GM21529 (cell line): ENCODE results near the gene LPCAT1.

Source experiments
- ATAC-seq: cut with Tn5 transposase; IDR thresholded peaks from one replicate; pipeline ENCODE4 v1.9.1; 2021; ENCODE audit not compliant: unreplicated experiment

The LPCAT1 gene

DNA sequence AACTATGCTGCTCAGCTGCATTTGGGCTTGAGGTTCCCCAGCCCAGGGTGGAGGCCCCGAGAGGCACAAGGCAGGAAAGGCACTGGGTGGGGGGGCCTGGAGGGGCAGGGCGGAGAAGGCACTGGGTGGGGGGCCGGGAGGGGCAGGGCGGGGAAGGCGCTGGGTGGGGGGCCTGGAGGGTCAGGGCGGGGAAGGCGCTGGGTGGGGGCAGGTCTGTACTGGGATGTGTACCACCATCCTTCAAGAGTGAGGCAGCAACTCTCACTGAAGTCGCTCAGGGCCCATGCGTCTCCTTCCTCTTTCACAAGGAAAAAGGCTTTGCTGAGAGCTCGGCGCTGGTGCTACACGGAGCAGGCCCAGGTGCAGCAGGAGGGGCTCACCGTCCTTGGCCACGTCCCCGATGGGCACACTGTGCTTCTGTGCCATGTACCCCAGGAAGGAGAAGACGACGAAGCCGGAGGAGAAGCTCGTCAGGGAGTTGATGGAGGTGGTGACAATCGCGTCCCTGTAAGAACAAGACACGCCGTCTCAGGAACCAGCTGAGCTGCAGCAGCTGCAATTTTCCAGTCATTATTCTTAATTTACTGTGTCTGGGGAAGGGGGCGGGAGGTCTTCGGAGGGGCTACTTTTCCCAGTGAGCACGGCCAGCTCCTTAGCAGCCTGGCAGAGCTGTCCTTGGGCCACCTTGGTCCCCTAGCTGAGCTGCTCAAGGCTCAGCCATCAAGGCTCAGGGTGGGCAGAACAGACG is 109.3 kb downstream of the LPCAT1 start:
- no peak for ATAC-seq

DNA sequence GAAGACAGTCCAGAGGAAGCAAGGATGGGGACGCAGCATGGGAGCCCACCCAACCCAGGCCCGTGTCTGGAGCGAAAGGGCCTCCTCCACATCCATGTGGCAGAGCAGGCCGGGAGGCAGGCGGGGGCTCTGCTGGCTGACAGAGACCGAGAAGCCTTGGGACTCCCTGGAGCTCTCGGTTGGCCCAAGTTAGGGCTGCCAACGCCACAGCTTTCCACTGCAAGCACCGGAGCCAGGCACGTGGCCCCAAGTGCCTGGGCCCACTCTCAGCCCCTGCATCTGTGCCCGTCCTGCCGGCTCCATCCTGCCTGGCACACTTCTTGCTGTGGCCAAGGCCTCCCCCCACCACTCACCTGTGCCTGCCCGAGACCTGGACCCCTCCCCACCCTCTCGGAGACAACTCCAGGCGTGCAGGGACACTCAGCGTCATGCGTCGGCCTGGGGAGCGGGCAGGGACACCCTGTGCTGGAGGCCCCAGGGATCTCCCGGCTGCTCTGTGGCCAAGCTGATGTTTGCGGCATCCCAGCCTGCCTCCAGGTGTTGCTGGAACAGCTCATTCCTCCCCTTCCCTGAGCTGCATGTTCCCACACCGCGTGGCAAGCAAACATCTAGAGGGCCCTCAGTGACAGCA is 110.0 kb downstream of the LPCAT1 start:
- ATAC-seq = no peak

DNA sequence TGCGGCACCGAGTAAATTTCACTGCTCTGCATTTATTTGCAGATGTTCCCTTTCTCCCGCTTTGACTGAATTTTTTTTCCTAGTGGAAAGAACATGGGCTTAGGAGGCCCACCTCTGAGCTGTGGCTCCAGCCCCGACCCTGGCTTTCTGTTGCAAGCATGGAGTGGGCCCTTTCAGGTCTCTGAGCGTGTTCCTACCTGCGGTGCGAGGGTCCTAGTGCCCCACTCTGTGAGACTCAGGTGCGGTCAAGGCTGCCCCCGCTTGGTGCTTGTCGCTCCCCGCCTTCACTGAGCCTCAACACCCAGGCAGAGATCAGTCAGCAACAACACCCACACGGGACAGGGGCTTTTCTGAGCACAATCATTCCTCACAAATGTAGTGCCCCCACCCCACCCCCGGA is 110.5 kb downstream of the LPCAT1 start:
- no peak for ATAC-seq

DNA sequence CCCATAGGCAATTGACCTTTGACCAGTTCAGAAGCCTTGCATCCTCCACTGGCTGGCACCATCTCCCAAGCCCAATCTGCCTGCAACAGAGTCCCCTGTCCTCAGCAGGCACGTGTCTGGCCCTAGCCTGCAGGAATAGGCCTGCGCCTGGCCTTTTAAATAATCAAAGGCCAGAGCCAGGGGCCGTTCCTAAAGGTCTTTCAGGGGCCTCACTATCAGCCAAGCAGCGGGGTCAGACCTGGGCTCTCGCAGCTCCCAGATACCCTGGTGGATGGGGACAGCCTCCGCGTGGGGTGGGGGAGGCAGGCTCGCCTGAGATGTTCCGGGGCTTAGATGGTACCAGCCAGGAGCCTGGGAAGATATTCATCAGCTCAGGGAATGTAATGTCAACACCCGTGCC is 111.1 kb downstream of the LPCAT1 start:
- no peak for ATAC-seq

DNA sequence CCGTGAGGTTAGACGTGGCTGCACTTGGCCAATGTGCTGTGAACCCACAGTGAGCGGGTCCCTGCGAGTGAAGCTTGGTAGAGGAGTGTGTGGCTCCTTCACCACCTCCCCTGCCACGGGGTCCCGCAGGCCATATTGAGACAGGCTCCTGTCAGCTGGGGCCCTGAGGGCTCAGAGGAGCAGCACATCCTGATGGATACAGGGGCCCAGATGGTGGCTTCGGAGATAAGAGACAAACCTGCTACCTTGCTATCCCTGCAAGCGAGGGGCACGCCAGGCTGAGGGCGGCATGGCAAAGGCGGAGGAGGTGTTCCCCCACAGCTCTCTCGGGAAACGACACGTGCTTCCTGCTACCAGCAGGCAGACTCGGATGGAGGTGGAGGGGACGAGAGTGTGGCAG is 111.6 kb downstream of the LPCAT1 start:
- ATAC-seq = no peak
